Esophagus muscularis mucosa (tissue), 4 donors: ENCODE results near the gene ME1. TPM values are rescaled to one million over a fixed set of nuclear protein-coding genes. Genes with fewer than 3 reads are reported as not detected.

Source experiments
- DNase-seq: peaks from one replicate; pipeline ENCODE4 v3.0.0-alpha.2; 2017; ENCODE audit errors: extremely low spot score
- H3K27ac ChIP-seq, 4 donors: fragments of 200-600 bp; sonication (generic); replicated peaks in 1 of 4; 1 replicate in 3 of 4; 2 replicates in 1 of 4; pipeline ENCODE4 v1.5.1; 2016 to 2019; ENCODE audit warnings: mild to moderate bottlenecking in 1 of 4
- H3K27me3 ChIP-seq, 4 donors: fragments of 200-600 bp; sonication (generic); one replicate each; pipeline versions ENCODE4 v1.5.1 to v1.6.0; 2016 to 2019
- H3K36me3 ChIP-seq, 4 donors: fragments of 200-600 bp; sonication (generic); one replicate each; pipeline ENCODE4 v1.5.1; 2016 to 2019
- H3K4me1 ChIP-seq, 4 donors: fragments of 200-600 bp; sonication (generic); one replicate each; pipeline ENCODE4 v1.5.1; 2016 to 2019
- H3K4me3 ChIP-seq, 4 donors: fragments of 200-600 bp; sonication (generic); 1 replicate in 2 of 4; 2 replicates in 2 of 4; pipeline ENCODE4 v1.5.1; 2016 to 2019; ENCODE audit warnings: mild to moderate bottlenecking in 4 of 4, moderate library complexity in 1 of 4
- H3K9me3 ChIP-seq, 4 donors: fragments of 200-600 bp; sonication (generic); 1 replicate in 3 of 4; 2 replicates in 1 of 4; pipeline ENCODE4 v1.5.1; 2016 to 2019
- CTCF ChIP-seq, 3 experiments: fragments of 200-600 bp in 2 of 3; fragments of 450-650 bp in 1 of 3; sonication (generic) in 2 of 3; IDR thresholded peaks; one replicate each; pipeline ENCODE4 v1.5.1; 2017 to 2019; ENCODE audit warnings: antibody characterized with exemption in 3 of 3, mild to moderate bottlenecking in 2 of 3, moderate library complexity in 1 of 3
- EP300 ChIP-seq: sonication (generic); formaldehyde crosslinking; IDR thresholded peaks from one replicate; pipeline ENCODE4 v1.6.1; 2017; ENCODE audit warnings: antibody characterized with exemption
- POLR2A ChIP-seq: fragments of 450-650 bp; IDR thresholded peaks from one replicate; pipeline ENCODE4 v1.6.1; 2017; ENCODE audit warnings: antibody characterized with exemption, moderate library complexity, mild to moderate bottlenecking, low read depth
- POLR2AphosphoS5 ChIP-seq, 2 donors: sonication (generic); formaldehyde crosslinking; IDR thresholded peaks; one replicate each; pipeline ENCODE4 v1.6.1; 2017; ENCODE audit warnings: antibody characterized with exemption in 2 of 2
- WGBS: methylation state at CpG from one replicate; pipeline ENCODE4 v1.1.5; 2018; 5-methylcytosine and 5-hydroxymethylcytosine counted together
- intact Hi-C: fragments of 100-400 bp; cut with DNase I; formaldehyde crosslinking; loops from one replicate; pipeline ENCODE4 v1.15.1; 2023
- total RNA-seq, 4 donors: library from RNA; depleted of rRNA; stranded (reverse); fragments of >200 nt; gene quantifications; one replicate each; pipeline versions ENCODE4 v1.1.0 to v1.2.1, GENCODE V29; 2016

Gene ME1
- total RNA-seq, 4 donors from 2014 or later, result 15.6 to 25.7 (median 19.3) TPM

DNA sequence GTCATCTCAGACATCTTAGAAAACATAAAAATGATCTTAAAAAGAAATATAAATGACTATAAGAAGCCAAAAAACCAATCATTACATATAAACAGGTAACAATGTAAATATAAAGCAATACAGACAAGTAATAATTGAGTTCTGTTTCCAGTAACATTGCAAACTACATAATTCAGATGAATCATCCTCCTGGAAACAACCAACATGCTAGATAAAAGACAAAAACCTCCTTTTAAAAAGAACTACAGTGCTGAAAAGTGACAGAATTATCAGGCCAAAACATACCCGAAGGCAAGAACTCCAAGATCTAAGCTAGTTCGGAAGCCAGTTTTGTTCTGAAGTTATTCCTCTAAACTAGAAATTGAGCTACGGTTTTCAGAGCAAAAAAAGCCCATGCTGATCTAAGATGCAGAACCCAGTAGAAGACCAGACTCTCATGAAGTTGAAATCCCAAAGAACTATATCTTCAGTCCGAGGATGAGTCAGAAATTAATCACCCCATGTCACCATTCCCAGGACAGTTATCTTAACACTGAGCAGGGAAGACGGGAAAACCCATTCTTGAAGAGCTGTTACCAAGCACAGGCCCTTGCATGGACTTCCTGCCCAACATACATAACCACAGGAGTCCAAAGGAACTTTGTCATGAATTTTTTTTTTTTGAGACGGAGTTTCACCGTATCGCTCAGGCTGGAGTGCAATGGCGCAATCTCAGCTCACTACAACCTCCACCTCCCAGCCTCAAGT lies 247.6 kb downstream of the ME1 start:
- H3K27me3 ChIP-seq, result no peaks in the 10 kb centered on the region
- DNase-seq, result no peak
- no peaks in the 10 kb centered on the region for H3K9me3 ChIP-seq
- no peak overlapping the region for H3K4me3 ChIP-seq
- intact Hi-C loops, result no loop called here
- WGBS, result 76% methylated on average over 9 of the region's 9 CpGs
- H3K36me3 ChIP-seq, result peaks cover 0 to 85% (median 44%) of the 10 kb centered on the region in 4 donors
- H3K27ac ChIP-seq, result no peak overlapping the region
- TF ChIP-seq POLR2A (no peak), EP300 (no peak), POLR2AphosphoS5 (IDR thresholded peaks at IDR 0.05) (no peak), CTCF (IDR thresholded peaks at IDR 0.05) (no peak)
- H3K4me1 ChIP-seq, result no peaks in the 10 kb centered on the region

DNA sequence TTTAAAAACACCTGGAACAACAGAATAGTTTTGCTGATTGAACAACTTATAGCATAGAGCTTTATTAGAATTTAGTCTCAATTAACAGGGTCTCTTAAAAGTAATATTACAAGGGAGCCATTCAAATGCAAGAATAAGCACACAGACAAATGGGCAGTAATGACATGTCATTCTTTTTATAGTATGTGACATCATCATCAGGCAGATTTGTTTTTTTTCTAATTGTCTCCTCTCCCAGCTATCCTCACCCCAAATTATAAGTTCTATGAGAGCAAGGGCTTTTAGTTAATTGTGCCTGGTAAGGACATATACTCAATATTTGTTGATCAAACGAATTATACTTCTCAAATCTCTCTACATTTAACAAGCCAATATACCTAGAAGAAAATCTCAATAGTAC lies 248.7 kb downstream of the ME1 start:
- no peak overlapping the region for H3K27ac ChIP-seq
- TF ChIP-seq POLR2AphosphoS5 (IDR thresholded peaks at IDR 0.05) (no peak), EP300 (no peak), CTCF (IDR thresholded peaks at IDR 0.05) (no peak), POLR2A (no peak)
- H3K9me3 ChIP-seq, result no peaks in the 10 kb centered on the region
- intact Hi-C loops, result no loop called here
- no peak for DNase-seq
- 80% methylated on average over 1 of the region's 1 CpG for WGBS
- H3K4me1 ChIP-seq, result no peaks in the 10 kb centered on the region
- no peak overlapping the region for H3K4me3 ChIP-seq
- H3K27me3 ChIP-seq, result no peaks in the 10 kb centered on the region
- peaks cover 0 to 92% (median 43%) of the 10 kb centered on the region in 4 donors for H3K36me3 ChIP-seq

DNA sequence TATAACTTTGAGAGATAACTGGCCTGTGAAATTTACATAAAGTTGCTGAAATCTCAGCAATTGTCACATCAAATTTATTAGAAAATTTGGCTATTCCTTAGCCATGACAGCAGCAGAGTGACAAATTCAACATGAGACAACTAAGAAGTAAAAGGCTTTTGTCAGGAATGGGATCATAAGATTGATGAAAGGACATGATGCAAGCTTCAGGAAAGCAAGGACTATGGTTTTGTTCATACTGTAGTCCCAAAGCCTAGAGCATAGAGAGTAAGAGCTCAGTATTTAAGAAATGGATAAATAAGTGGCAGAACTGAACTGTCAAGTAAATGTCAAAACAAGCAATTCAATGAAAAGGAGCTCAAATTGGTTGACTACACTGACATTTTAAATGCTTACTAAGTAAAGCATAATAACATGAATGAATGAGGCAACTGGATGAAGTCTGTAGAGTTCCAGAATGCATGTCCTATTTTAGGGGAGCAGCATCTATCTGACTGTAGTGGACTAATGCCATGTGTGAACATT lies 250.4 kb downstream of the ME1 start:
- no peaks in the 10 kb centered on the region for H3K27me3 ChIP-seq
- intact Hi-C loops, result no loop called here
- DNase-seq, result no peak
- no peaks in the 10 kb centered on the region for H3K4me1 ChIP-seq
- H3K9me3 ChIP-seq, result no peaks in the 10 kb centered on the region
- no peak overlapping the region for H3K27ac ChIP-seq
- peaks cover 0 to 94% (median 43%) of the 10 kb centered on the region in 4 donors for H3K36me3 ChIP-seq
- TF ChIP-seq POLR2A (no peak), POLR2AphosphoS5 (IDR thresholded peaks at IDR 0.05) (no peak), EP300 (no peak), CTCF (IDR thresholded peaks at IDR 0.05) (no peak)
- H3K4me3 ChIP-seq, result no peak overlapping the region

DNA sequence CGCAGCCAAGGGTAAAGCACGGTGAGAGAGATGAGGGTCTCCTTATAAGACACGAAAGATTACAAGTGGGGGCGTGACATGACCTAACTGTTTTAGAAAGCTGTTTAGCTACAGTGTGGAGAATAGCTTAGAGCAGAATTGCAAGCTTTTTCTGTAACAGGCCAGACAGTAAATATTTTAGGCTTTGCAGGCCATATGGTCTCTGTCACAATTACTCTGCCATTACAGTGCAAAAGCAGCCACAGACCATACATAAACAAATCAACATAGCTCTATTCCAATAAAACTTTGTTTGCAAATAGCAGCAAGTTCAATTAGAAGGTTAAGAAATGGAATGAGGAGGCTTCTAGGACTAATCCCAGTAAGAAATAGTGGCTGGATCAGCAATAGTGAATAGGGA lies 254.6 kb downstream of the ME1 start:
- DNase-seq, result no peak
- Histone ChIP-seq H3K27me3 (no peaks in the 10 kb centered on the region), H3K4me1 (no peaks in the 10 kb centered on the region), H3K9me3 (no peaks in the 10 kb centered on the region), H3K4me3 (no peak overlapping the region), H3K27ac (no peak overlapping the region), H3K36me3 (peaks cover 16 to 90% (median 60%) of the 10 kb centered on the region in 4 donors)
- TF ChIP-seq POLR2AphosphoS5 (IDR thresholded peaks at IDR 0.05) (no peak), EP300 (no peak), POLR2A (no peak), CTCF (IDR thresholded peaks at IDR 0.05) (no peak)
- intact Hi-C loops, result no loop called here
- WGBS, result 58% methylated on average over 4 of the region's 4 CpGs
